ENCODE data around the gene FOXRED2.
A peak's percentile ranks its signal among the peaks of the same experiment; 100 is the strongest.

DNA sequence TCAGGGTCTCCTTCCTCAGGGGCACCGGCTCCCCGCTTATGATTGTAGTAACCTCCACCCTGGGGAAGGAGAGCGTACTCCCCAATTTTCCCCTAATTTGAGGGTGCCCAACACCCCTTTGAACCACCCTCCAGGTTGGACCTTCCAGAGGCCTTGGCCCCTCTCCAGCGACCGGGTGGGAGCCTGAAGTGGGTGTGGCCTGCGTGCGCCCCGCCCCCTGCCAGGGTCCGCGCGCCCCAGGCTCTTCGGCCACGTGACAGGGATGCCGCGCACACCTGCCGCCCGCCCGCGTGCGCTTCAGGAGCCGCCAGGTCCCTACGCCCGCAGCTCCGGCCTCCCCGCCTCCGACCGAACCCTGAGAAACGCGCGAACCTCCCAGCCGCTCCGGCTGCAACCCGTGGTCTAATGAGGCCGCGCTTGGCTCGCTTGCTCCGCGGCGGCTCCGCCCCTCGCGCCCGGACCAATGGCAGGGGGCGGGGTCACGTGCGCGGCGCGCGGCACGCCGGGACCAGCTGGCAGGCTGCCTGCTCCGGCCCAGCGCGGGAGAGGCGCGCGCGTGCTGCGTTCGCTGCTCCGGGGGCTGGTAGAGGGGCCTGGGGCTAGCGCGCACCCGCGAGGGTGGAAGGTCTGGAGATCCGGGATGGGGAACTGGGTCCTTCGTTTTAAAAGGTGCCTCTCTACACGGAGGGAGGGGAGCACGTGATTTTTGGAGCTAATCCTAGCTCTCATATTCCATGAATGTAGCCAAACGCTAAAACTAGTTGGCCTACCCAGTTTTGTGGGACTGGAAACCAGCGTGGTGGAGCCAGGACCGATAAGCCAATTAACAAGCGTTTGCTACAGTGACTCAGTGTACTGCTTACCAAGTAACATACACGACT, at the start of gene FOXRED2:
- TF ChIP-seq, protein P1, sequence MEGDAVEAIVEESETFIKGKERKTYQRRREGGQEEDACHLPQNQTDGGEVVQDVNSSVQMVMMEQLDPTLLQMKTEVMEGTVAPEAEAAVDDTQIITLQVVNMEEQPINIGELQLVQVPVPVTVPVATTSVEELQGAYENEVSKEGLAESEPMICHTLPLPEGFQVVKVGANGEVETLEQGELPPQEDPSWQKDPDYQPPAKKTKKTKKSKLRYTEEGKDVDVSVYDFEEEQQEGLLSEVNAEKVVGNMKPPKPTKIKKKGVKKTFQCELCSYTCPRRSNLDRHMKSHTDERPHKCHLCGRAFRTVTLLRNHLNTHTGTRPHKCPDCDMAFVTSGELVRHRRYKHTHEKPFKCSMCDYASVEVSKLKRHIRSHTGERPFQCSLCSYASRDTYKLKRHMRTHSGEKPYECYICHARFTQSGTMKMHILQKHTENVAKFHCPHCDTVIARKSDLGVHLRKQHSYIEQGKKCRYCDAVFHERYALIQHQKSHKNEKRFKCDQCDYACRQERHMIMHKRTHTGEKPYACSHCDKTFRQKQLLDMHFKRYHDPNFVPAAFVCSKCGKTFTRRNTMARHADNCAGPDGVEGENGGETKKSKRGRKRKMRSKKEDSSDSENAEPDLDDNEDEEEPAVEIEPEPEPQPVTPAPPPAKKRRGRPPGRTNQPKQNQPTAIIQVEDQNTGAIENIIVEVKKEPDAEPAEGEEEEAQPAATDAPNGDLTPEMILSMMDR (IDR thresholded peaks at IDR 0.05) = peak in 1 of 4 experiments; percentile 14
- peak; percentile 94 to 96 for TF ChIP-seq POLR2A (IDR thresholded peaks at IDR 0.05)
